ENCODE measurements around the gene CPSF4L. TPM values are rescaled to one million over a fixed set of nuclear protein-coding genes. Genes with fewer than 3 reads are reported as not detected.
"Not testable (repeated sequence)": the region's sequence is repeated elsewhere in the genome, so short reads cannot be mapped to it uniquely, and the experiment has no call there.

Gene CPSF4L, protein sequence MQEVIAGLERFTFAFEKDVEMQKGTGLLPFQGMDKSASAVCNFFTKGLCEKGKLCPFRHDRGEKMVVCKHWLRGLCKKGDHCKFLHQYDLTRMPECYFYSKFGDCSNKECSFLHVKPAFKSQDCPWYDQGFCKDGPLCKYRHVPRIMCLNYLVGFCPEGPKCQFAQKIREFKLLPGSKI
- total RNA-seq (2014; rRNA removed; shearing (Covaris generic)), result not detected in 2 replicates

DNA sequence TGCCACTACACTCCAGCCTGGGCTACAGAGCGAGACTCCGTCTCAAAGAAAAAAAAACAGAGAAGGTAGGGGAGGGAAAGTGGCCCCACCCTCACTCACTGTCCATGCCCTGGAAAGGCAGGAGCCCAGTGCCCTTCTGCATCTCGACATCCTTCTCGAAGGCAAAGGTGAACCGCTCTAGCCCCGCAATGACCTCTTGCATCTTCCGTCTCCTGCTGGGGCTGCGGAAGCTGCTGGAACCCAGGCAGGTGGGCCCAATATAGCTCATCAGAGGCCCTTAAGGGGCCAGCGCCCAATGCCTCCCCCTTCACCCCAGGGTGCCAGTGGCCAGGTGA, at the start of gene CPSF4L:
Gene CPSF4L (minus strand): TSS at position 264 of the 335 bp plus-strand sequence. CDS start 62 bp downstream, at position 202.
- DNase-seq (ENCODE audit: low spot score), result no peak

DNA sequence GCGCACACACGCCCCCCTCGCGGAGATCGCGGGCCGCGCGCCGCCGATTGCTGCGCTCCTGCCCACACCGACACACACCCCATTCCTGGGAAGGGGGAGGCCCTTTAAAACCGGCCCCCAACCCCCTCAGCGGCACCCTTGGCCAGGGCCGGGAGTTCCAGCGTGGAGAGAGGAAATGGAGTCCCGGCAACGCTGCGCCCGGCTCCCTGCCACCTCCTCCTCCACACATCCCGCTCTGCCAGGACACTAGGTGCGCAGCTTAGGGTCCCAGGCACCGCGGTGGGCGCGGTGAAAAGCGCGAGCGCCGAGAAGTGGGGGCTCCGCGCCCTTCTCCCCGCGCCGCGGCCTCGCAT, 49.7 kb upstream of the CPSF4L start:
- no peak for DNase-seq (ENCODE audit: low spot score)

DNA sequence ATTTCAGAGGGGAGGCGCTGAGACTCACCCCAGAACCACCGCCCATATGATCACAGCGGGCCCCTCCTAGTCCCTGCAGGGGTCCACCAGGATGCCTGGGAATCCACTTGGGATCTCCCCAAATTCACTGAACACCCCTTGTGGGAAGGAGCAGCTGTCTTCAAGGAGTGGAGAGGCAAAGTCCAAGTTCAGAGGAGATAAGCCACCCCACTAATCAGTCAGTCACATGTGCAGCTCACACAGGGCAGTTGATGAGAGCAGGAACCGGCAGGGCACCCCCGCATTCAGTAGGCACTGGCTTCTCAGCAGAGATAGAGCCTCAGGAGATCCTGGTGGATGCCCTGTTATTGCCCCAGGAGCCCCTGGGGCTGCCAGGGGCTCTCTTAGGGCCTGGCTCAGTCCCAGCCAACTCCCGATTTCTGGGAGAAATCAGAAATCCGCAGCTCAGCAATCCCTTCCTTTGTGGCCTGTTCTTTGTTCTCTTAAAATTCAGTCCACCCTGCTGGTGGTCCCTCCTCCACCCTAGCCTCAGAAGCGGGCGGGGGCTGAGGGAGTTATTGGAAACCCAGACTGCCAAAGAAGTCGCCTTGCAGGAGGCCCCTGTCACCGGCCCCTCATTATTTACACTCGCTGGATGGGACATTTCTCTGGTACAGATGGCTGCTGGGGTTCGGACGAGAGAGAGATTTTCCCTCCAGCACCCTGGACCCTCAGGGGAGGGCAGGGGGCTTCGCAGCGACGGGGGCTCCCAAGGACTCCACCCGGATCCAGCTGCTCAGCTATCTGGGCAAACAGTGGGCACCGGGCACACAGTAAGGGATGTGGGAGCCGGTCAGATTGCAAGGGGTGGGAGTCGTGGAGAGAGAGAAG, 48.3 kb upstream of the CPSF4L start:
- DNase-seq (ENCODE audit: low spot score), result no peak

DNA sequence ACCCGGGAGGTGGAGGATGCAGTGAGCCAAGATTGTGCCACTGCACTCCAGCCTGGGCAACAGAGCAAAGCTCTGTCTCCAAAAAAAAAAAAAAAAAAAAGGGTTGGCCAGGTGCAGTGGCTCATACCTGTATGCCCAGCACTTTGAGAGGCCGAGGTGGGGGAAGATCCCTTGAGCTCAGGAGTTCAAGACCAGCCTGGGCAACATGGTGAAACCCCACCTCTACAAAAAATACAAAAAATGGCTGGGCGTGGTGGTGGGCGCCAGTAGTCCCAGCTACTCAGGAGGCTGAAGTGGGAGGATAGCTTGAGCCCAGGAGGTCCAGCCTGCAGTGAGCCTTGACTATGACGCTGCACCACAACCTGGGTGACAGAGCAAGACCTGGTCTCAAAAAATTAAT, 47.3 kb upstream of the CPSF4L start:
- DNase-seq (ENCODE audit: low spot score), result not testable (repeated sequence)

DNA sequence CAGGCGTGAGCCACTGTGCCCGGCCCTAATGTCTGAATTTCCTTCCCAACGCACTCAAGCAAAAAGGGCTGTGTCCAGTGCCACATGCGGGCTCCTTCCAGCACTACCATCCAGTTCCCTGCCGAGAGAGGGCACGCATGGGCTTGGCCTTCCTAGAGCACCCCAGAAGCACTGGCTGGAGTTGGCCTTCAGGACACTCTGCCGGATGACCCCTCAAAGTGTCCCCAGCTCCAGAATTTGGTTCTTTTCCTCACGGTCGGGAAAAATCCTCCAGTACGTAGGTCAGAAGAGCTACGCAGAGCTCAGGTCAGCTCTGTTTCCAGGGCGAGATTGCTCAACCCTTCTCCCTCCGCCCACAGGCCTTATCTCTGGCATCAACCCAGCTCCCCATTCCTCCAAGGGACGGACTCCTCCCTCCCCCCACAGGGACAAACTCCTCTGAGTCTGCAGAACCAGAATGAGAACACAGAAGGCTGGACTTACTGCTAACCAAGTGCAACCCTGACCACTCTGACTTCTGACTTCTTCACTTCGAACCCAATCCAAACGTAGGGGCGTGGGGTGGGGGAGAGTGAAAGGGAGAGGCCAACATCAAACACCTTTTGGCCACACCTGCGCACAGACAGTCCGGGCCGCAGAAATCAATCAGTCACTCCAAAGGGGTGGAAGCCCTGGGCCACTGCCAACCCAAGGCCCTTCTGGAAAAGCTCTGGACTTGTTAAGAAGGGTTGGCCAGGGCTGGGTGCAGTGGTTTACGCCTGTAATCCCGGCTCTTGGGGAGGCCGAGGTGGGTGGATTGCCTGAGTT, 46.5 kb upstream of the CPSF4L start:
- DNase-seq (ENCODE audit: low spot score), result peak; percentile 91

DNA sequence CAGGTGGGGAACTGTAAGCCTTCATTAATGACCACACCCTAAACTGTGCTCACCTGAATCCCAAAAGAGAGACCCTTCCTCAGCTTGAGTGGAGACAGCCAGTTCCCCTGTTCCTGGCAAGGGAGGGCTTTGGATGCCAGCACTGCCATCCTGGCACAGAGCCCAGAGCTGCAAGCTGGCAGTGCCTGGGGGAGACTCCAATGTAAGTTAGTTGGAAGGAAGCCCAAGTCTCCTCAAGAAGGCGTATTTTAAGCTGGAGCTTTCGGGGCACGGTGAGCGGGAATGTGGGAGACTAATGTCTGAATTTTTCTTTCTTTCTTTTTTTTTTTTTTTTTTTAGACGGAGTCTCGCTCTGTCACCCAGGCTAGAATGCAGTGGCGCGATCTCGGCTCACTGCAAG, 45.5 kb upstream of the CPSF4L start:
- peak; percentile 86 for DNase-seq (ENCODE audit: low spot score)

DNA sequence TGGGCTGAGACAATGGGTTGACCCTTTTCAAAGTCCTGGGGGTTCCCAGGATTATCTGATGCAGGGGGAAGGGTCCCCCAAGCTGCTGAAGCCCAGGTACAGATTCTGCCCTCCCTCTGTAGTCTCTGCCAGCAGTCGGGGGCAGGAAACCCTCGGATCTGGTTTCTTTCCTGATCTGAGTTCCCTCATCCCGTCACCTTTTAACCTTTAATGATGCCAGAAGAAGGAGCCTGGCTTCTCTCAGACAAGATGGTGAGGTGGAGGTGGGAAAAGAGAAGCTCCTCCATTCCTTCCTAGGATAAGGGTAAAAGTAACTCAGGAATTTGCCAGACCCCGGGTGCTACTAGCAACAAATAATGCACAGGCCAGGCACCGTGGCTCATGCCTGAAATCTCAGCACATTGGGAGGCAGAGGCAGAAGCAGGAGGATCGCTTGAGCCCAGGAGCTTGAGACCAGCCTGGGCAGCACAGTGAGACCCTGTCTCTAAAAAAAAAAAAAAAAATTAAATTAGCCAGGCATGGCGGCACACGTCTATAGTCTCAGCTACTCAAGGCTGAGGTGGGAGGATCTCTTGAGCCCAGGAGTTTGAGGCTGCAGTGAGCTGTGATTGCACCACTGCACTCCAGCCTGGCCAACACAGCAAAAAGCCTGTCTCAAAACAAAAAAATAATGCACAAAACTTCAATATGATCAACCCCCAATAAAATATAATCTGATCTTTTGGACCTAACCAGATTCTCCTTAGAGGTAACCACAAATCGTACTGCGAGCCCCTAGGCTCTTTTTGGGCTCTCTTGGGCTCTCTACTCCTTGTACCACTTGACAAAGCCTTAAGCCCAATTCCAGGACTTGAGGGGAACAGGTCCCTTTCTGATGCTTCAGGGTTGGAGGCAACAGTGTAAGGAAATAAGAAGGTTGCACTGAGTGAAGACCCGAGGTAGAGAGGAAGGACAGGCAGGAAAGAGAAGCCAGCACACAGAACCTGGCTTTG, 44.5 kb upstream of the CPSF4L start:
- DNase-seq (ENCODE audit: low spot score), result no peak

DNA sequence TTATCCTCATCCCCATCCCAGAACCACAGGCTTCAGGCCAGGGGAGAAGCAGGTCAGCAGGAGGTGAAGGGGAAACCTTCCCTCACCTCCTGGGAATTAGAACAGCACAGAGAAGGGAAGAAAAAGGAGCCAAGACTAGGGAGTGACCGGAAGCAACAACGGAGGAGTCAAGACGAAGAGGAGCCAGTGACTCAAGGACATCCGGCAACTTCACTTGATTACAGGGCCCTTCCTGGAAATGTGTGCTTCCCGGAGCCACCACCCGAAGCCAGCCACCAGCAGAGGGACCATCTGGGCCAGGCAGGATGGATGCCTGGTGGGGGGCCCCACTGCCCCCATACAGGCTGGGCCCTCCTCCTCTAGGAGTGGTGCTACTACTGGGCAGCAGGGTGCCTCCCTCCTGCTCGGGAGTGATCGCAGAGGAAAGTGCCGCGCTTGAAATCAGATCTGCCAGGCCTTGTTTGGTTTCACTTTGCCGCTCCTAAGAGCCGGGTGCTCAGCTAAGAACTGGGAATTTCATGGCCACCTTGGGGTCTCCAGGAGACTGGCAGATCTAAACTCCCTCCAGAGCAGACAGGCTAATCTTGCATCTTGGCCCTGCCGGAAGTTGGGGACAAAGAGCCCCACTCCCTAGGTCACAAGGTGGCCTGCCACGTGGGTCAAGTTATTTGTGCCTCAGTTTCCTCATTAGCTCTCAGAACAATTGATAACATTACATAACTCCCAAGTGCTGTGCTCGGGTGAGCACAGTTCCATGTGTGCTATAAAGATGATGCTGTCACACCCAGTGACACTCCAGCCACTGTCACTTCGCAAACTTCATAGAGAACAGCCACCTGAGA, 43.5 kb upstream of the CPSF4L start:
- DNase-seq (ENCODE audit: low spot score), result peak; percentile 95

DNA sequence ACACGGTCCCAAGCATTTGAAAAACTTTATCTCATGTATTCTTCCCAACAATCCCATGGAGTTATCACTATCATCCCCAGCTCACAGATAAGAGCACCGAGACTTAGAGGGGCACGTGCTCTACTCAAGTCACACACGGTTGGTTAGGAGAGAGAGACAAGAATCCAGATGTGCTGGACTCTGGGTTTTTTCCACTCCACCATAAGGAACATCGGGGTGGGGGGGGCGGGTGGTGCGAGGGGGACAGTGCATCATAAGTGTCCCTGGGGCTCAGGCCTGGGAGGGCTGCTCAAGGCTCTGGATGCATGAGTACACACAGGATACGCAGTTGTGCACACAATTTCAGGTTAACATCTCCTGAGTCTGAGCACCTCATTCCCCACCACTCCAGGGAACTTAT, 42.8 kb upstream of the CPSF4L start:
- DNase-seq (ENCODE audit: low spot score), result no peak

DNA sequence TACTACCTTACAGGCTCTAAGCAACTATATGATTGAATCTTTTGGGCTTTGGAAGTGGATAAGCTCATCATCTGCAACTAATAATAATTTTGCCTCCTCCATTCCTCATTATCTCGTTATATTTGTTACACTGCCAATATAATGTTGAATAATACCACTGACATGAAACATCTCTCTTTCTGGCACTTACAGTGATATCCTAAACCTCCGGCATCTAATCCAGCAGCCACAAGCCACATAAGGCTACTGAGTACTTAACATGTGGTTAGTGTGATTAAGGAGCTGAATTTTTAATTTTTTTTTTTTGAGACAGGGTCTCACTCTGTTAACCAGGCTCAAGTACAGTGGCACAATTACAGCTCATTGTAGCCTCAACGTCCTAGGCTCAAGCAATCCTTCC, 40.5 kb upstream of the CPSF4L start:
- DNase-seq (ENCODE audit: low spot score), result no peak

DNA sequence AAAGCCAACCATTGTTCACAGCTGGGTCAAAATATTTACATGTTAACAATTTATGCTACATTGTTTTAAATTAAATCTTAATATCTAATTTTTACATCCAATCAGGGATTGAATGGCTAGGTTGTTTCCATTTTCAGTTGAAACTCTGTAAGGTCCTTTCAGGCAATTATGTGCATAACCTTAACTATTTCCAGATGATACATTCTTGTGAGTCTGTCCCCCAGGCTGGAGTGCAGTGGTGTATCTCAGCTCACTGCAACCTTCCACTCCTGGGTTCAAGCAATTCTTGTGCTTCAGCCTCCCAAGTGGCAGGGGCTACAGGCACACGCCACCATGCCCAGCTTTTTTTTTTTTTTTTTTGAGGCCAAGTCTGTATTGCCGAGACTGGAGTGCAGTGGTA, 39.7 kb upstream of the CPSF4L start:
- DNase-seq (ENCODE audit: low spot score), result no peak

DNA sequence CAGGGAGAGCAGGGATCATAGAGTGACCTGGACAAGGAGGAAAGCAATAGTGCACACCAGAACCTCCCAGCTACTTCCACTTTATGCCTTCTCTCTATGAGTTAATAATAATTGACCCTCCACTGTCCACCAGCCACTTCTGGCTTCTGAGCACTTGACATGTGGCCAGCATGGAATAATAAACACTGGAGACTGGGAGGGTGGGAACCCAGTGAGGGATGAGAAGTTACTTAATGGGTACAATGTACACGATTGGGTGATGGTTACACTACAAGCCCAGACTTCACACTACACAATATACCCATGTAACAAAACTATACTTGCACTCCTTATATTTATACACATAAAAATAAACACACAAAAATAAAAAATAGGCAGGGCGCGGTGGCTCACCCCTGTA, 38.7 kb upstream of the CPSF4L start:
- DNase-seq (ENCODE audit: low spot score), result no peak

DNA sequence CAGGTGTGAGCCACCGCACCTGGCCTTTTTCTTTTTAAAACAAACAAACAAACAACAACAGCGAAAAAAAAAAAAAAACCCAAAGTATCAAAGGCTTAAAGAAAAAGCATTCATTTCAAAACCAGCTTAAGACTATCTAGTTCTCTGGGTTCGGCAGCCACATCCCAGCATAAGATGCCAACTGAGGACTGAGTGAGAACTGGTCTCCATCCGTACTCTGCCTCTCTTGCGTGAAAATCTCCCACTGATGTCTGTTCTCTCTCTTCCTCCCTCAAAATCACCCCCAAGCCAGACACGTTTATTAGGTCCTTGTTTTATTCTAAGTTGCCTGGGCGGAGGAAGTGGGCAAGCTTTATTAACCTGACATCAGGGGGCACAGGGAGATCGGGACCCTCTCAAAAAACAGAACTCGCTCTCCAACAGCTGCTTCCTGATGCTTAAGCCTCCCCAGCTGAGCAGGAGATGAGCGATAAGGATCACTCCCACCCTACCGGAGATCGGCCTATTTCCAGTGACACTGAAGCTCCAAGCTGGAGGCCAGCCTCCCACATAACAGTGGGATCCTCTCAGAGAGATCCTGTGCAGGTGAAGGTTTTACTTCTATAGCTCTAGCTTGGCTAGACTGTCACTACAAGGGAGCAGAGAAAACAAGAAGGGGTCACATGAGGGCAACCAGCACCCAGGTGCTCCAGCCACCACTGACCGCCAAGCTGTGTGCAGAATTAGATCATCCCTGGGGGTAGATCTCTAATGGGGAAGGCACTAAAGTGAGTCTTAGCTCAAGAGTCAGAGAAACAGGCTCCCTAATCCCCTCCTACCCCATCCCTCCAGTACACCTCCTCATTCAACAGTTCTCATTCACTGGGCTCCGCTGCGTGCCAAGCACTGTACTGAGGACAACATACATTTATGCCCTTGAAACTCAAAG, 36.5 kb upstream of the CPSF4L start:
- no peak for DNase-seq (ENCODE audit: low spot score)

DNA sequence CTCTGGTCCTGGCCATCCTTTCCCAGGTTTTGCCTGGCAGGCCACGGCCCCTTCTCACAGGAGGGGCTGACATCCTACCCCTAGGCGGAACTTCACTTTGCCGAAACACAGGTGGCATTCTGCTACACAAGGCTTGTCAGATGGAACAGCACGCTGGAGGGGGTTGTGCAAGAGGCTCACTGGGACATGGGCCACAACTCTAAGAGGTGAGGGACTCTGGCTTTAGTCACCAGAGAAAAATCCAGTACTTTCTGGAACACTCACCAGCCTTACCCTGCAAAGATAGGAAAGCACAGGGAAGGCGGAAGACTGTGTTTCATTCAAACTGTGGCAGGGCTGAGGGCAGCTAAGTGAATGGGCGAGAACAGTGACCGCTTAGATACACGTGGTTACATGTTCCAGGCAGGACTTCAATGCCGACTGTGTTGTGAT, 31.8 kb upstream of the CPSF4L start:
- peak; percentile 82 for DNase-seq (ENCODE audit: low spot score)

DNA sequence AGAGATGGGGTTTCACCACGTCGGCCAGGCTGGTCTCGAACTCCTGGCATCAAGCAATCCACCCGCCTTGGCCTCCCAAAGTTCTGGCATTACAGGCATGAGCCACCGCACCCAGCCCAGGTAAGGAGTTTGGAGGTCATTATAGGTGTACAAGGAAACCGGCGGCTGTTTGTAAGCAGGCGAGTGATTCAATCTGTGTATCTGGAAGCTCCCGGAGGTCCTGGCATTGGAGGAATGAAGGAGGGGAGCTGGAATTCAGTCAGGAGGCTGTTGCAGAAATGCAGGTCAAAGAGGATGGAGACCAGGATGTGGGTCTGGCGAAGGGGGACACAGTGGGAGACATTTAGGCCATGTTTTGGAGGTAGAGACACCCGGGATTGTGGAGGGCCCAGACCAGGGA, 31.4 kb upstream of the CPSF4L start:
- no peak for DNase-seq (ENCODE audit: low spot score)

DNA sequence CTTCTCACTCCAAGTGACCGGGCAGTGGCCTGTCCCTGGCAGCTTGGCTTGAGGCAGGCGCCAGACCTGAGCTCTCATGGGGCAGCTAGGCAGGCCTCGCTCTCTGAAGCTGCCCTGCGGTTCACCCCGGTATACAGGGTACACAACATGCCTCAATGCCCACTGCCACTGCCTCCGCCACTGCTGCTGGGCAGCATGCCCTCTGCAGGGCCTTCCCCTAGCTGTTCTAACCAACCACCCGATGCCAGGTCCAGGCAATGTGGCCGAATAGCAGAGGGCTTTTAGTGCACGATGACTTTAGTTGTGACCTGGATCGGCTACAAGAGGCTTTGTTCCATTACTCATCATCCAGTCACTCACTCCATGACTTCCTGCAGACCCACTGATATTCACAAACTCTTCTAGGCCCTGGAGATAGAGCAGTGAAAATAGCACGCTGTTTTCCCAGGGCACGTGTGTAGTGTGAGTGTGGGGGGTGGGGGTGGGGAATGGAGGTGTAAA, 30.4 kb upstream of the CPSF4L start:
- DNase-seq (ENCODE audit: low spot score), result peak; percentile 76

DNA sequence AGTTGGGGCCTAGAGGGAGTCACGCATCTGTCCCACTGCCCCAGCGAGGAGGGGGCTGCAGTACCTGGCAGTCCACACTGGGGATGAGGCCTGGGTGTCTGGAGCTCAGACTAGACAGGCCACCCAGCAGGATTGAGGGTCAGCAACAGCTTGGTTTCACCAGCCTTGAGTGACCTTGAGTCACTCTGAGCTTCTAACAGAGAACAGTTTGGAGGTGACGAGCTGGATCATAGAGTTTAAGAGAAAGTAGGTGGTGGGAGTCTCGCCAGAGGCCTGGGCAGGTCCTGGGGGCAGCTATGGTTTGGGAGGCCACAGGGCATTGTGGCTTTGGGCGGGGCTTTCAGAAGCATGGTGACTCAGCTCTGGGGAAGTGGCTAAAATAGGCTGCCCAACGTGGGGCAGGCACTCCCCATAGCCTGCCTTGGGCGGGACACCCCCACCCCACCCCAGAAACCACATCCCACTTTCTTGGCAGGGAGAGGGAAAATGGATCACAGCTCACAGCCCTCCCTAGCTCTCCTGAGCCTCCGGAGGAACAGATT, 29.7 kb upstream of the CPSF4L start:
- DNase-seq (ENCODE audit: low spot score), result peak; percentile 95

DNA sequence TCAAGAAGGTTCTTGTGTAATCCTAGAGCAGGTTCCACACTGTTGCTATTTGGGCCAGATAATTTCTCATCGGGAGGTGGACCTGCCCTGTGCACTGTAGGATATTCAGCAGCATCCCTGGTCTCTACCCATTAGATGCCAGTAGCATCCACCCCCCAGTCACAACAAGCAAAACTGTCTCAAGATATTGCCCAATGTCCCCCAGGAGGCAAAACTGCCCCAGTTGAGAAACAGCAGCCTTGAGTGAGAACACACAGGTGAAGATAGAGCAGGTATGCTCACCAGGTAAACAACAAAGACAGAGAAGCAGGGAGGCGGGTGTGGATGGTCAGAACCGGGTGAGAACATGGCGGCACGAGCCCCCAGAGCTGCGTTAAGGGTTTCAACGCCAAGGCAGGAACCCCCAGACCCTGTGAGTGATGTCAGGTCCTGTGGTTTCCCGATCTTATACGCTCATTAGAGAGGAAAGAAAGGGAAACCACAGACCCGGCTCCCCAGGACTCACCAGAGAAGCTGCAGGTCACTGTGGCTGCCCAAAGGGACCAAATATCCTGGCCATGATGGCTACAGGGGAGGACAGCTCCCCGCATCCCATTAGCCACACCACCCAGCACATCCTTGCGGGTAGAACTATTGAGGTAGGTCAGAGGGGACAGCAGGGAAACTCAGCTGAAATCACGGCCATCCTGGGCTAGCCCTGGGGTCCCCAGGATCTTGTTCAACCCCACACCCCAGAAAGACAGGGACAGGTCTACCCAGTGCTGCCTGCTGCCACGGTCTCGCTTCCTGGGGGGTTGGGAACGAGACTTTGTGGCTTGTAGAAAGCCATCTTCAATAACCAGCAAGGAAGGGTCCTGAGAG, 28.9 kb upstream of the CPSF4L start:
- DNase-seq (ENCODE audit: low spot score), result no peak

Data from H4 (cell line).